ENCODE data around the gene FOXO4.

The FOXO4 gene

DNA sequence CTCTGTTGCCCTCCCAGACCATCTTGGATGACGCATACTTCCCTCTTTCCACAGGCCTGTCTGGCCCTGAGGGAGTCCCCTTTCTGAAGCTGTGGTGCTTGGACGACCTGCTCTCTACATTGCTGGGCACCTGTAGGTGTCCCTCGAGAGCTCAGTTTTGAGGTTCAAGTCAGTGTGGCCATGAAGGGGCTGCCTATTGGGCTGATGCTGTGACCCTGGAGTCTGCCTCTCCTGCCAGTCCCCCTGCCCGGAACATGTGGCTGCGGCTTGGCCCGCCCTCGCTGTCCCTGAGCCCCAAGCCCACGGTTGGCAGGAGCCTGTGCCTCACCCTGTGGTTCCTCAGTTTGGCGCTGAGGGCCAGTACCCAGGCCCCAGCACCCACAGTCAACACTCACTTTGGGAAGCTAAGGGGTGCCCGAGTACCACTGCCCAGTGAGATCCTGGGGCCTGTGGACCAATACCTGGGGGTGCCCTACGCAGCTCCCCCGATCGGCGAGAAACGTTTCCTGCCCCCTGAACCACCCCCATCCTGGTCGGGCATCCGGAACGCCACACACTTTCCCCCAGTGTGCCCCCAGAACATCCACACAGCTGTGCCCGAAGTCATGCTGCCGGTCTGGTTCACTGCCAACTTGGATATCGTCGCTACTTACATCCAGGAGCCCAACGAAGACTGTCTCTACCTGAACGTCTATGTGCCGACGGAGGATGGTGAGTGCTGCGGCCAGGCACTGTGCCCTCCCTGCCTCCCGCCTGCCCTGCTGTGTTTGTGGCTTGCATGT is 52.0 kb downstream of the FOXO4 start:
- no peak for DNase-seq

GRCh38 chrX:71148278-71148663 is 52.6 kb downstream of the FOXO4 start:
- DNase-seq: no peak

DNA sequence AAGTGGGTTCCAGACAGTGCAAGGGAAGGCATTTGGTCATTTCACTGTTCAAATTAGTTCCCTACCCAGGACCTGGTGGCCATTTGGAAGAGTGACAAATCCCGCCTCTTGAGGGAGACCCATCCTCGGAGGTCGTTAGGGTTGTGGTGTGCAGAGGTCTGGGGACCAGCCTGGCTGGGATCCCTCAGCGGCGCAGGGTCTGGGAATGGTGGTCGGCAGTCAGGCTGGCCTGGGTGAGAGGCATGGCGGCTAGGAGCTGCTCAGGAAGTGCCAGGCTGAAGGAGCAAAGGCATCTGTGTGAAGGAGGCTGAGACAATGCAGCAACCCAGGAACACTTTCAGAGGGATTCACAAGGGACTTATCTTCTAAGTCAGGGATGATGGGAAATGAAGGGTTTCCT is 55.7 kb downstream of the FOXO4 start:
- DNase-seq: no peak

All from NCI-H1436 treated with DMSO at 0.1 percent for 48 hours (cell line).